HG03045 (cell line): ENCODE data around the gene S100A16.

ENCODE experiments used
- ATAC-seq: cut with Tn5 transposase; IDR thresholded peaks from one replicate; pipeline ENCODE4 v1.9.1; 2021; ENCODE audit warnings: mild to moderate bottlenecking, moderate library complexity; ENCODE audit not compliant: unreplicated experiment

S100A16 gene

DNA sequence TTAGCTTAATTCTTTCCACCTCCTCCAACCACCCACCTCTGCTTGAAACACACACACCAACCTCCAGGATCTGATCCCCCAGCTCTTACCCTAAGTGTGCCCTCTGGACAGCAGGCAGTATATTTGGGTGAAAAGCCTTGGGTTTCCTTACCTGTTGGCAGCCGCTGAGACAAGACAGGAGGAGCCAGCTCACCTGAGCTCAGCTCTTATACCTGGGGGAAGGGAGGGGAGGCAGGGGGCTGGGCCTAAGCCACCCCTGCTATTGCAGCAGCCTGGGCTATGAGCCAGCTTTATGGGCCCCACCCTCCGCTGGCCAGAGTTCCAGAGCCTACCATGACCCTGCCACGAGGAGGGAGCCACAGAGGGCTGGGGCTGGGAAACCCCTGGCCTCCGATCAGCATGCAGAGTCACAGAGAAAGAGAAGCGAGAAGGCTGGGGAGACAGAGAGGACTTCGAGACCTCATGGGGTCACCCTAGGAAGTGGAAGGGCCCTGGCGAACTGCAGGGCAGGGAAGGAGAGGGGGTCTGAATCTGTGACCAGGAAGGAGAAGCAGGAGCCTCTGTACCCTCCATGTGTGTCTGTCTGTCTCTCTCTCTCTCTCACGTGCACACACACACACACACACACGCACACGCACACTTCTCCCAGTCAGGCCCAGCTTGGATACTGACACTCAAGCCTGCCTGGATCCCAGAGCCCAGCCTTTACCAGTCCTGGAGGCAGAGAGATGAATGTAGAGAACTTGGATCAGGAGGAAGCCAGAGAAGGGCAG, 3.4 kb upstream of the S100A16 start, which contains the start of gene S100A14:
Gene S100A14 (minus strand): TSS at position 182 of the 773 bp plus-strand sequence. CDS start 467 bp downstream, outside the sequence.
- no peak for ATAC-seq

DNA sequence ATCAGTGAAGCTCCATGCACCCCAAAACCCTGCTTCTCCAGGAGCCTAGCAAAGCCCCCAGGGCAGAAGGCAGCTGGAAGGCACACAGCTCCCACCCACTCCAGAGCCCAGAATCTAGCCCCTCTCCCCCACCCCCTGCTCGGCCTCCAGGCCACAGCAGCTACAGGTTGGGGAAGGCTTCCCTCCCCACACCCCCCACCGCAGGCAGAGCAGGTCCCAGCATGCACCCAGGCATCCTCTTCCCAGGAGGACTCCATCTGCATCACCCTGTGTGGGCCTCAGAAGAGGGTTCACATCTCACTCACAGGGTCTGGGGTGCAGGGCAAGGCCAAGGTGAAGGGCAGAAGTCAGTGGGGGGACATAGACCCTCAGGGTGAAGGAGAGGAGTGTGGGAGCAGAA, 2.5 kb upstream of the S100A16 start:
- ATAC-seq, result no peak

DNA sequence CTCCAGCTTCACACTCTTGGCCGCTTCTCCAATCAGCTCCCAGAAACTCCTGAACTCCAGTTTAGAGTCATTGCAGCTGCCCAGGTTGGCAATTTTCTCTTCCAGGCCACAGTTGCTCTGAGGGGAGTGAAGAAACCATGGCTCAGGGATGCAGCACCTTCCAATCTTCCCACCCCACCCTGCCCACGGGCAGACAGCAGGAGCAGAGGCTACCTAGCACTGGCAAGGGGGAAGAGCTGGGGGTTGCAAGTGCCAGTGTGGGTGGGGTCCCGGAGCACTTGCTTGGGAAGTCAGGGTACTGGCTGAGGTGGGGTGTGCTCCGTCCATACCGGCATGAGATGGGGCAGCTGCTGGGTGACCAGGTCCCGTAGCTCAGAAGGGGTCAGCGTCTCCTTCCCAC, 2.0 kb upstream of the S100A16 start:
- no peak for ATAC-seq

DNA sequence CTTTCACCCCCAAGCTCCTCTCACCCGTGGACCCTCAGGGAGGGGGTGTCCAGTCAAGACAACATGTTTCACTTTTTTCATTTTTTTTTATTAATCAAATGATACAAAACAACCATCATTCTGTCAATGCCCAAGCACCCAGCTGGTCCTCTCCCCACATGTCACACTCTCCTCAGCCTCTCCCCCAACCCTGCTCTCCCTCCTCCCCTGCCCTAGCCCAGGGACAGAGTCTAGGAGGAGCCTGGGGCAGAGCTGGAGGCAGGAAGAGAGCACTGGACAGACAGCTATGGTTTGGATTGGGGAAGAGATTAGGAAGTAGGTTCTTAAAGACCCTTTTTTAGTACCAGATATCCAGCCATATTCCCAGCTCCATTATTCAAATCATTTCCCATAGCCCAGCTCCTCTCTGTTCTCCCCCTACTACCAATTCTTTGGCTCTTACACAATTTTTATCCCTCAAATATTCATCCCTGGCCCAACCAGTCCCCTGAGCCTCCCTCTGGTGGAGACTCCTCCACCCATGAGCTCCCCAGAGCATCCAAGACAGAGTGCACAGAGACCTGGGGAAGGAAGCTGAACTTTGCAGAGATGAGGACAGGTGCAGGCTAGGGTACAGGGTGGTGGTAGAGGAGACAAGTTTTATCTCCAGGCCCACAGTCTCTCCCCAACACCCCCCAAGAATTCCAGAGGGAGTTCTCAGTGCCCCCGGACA, 1.4 kb upstream of the S100A16 start:
- no peak for ATAC-seq

DNA sequence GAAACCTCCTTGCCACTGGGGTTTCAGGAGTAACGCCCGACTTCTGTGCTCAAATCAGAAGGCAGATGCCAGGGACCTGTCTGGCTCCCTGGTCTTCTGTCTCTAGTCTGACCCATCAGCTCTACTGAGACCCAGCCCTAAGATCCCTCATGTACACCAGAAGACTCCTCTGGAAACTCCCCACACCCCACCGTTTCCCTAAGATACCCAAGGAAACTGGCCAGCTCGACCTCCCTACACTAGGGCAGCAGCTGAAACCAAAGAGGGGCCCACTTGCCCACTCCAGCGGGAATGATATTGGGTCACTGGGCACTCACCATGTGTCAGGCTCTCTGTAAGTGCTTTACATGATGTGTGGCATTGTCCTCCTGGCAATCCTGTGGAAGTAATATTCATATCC, 469 bp upstream of the S100A16 start:
- ATAC-seq, result no peak

DNA sequence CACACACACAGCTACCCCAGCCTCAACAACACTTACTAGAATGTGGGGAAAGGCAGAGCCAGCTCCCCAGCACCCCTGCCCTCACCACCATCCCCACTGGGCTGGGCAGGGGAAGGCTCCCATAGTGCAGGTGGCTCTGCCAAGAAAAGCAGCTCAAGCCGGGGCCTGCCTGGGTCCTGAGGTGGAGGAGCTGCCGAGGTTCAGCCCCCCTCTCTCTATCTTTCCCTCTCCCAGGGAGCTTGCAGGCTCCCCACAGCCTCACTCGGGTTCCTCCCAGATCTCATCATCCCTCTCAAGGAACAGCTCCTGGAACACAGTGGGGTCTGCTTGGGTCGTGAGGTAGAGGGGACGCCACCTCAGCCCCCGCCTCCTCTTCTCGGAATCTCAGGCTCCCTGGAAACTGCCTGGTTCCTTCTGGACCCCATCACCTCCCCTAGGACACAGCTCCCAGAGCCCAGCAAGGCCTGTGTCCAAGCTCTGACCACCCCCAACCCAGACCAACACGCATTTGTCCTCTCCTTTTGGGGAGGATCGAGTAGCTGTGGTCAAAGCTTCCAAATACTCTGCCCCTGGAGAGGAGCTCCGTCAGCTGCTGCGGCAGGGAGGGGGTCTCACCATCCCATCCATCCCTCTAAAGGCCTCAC, 704 bp downstream of the S100A16 start:
- no peak for ATAC-seq

DNA sequence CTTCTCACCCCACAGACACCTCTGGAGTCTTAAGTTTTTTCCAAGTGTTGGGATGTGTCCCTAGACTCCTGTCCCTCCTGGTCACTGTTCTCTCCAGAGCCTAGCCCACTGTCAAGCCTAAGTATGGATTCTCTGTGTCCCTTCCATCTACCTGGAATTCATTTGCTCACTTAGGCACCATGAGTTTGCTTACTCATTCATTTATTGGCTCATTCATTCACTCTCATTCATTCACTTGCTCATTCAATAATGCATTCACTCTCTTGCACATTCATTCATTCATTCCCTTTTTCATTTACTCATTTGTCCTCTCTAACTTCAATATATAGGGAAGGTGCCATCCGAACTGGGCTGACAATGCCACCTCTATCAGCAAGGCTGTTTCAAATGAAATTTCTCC, 1.6 kb downstream of the S100A16 start:
- no peak for ATAC-seq

DNA sequence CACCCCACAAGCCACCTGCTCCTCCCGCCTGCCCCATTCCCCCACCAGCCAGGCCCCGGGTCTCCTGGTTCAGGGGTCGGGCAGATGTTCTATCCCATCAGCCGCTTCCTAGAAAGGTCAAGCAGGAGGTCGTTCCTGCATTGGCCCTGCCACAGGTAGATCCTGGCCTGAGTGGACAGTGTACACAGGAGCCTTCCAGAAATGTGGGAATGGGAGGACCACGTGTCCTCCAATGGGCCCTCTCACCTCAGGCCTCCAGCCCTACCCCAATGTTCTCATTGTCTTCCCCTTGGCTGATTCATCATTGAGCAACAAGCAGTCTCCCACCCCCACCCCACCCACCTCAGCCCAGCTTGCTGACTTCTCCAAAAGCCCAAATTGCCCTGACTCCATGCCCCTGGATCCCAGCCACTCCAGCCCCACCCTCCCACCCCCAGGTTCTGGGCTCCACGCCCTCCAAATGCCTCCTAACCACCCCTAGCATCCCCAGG, 2.1 kb downstream of the S100A16 start:
- no peak for ATAC-seq

DNA sequence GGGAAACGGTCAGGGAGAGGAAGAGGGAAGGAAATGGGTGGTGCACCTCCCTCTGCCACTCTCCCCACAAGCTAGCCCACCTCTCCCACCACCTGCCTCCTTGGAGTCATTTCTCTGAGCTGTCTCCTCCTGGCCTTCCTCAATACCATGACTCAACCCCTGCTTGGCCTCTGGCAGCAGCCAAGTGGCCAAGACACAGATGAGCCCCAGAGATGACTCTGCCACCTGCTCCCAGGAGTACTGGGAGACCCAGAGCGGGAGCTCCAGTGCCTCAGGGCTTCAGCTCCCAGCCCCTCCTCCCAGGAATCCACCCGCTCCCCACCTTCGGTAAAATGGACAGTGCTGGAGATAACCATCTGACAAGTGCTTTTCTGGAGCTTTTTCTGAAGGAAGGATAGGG, 2.6 kb downstream of the S100A16 start:
- ATAC-seq, result no peak

DNA sequence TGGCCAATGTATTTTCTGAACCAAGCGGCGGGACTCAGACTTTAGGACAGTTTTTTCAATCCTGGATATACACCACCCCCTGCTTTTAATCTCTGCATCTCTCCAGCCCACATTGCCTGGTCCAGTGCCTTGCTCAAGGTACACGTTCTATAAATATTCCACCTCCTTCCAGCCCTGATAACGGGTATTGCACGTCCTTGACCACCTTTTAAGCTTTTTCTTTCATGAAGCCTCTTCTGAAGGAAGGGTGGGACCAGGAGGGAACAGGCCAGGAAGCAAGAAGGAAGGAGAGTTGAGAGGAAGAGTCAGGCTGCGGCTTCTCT, 3.4 kb downstream of the S100A16 start:
- ATAC-seq, result no peak

DNA sequence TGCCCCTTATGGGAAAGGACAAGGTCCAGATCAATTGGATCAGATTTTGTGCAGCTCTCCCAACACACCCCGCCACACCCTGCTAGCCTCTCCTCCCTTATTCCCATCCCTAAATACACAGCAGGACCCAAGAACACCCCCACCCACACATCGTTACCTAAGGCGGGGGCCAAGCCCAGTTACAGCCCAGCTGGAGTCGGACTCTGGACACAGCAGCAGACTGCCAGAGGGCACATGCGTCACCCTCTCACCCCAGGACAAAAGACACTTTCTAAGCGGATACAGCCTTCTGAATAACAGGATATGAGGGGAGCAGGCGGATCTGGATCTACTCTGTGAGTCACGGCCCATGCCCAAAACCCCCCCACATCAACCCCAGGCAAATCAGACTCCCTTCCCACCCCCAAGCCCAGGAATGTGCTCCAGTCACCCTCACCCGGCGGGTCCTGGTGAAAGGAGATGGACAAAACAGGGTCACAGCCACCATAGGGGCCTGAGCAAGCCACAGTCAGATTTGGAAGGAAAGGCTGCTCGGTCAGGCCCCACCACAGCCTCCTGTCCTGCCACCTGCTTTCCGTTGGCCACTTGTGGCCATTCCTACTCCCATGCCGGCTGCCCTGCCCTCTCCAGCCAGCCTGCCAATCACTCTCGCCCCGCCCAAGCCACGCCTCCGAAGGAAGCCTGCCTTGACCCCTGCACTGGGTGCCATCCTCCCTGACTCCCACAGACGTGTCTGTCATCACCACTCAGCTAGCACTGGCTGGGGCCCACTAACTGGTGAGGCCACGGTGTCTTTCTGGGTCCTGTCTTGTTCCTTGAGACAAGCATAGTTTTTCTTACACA, 4.0 kb downstream of the S100A16 start:
- no peak for ATAC-seq

DNA sequence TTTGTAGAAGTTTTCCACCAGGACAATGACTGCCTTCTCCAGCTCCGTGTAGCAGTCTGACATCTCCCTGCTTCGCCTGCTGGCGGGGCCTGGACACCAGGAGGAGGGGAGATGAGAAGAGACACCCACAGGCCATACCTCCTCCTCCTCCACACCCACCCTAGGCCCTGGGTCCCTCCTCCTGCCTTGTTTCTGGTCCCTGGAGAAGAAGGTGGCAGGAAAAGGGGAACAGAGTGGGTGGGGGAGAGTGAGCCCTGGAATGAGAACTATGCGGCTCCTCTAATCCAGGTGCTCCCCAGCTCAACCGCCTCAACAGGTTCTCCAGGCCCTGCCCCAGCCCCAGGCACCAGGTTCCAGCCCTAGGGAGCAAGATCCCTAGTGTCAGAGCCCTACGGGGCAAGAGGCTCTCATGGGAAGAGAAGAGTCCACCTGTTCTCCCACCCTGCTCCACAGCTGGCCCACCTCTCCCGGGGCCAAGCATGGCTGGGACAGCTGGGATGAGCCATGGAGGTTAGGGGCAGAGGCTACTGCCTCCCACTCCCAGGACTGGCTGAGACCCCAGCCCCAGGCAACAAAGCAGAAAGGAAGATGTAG, 4.8 kb downstream of the S100A16 start:
- no peak for ATAC-seq

DNA sequence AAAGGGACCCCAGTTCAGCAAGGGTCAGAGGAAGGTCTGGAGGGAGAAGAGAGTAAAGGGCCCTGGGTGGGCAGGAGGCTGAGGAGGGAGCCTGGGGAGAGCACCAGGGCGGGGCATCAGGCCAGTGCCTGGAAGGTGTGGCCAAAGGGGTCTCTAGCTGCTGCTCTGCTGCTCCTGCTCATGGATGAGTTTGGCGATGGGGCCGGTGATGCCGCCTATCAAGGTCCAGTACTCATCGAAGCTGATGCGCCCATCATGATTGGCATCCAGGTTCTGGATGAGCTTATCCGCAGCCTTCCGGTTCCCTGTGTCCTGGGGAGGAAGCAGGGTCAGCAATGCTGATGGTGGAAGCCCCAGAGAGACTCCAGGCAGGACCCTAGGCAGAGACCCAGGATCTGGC, 5.6 kb downstream of the S100A16 start:
- ATAC-seq, result no peak

DNA sequence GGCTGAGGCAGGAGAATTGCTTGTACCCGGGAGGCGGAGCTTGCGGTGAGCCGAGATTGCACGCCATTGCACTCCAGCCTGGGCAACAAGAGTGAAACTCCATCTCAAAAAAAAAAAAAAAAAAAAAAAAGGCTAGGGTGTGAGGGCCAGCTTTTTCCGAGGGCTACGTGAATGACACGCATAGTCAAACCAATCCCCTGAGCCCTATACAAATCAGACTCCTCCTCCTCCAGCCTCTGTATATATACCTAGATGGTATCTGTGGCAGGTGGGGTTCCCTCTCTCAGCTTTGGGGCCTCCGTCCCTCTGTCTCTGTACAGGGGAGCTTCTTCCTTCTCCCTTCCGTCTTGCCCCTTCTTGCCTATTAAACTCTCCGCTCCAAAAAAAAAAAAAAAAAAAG, 6.7 kb downstream of the S100A16 start:
- no peak for ATAC-seq

DNA sequence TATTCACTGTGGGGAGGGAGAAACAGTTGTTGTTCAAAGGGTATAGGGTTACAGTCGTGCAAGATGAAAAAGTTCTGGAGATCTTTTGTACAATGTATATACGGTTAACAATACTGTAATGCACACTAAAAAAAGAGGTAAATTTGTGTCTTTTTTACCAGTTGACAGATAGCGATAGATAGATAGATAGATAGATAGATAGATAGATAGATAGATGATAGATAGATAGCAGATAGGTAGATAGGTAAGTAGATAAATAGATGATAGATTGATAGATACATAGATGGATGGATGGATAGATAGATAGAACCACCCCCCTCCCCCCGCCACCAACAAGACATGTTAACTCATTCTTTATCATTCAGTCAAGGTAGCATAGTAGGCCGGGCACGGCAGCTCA, 10.2 kb downstream of the S100A16 start:
- no peak for ATAC-seq

DNA sequence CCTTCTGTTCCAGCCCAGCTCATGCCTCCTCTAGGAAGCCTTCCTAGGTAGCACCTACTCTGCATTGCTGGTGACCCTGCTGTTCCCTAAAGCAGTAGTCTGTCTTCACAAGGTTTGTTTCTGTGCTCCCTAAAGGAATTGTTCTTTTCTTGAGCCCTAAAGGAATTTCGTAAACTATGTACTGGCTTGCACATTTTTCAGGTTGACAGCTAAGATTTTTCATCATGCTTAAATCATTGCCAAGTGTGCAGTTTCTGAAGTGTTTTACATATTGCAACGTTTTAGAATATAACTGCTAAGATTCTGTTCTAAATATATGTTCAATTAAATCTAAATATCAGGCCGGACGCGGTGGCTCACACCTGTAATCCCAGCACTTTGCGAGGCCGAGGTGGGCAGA, 13.1 kb downstream of the S100A16 start:
- ATAC-seq, result no peak

DNA sequence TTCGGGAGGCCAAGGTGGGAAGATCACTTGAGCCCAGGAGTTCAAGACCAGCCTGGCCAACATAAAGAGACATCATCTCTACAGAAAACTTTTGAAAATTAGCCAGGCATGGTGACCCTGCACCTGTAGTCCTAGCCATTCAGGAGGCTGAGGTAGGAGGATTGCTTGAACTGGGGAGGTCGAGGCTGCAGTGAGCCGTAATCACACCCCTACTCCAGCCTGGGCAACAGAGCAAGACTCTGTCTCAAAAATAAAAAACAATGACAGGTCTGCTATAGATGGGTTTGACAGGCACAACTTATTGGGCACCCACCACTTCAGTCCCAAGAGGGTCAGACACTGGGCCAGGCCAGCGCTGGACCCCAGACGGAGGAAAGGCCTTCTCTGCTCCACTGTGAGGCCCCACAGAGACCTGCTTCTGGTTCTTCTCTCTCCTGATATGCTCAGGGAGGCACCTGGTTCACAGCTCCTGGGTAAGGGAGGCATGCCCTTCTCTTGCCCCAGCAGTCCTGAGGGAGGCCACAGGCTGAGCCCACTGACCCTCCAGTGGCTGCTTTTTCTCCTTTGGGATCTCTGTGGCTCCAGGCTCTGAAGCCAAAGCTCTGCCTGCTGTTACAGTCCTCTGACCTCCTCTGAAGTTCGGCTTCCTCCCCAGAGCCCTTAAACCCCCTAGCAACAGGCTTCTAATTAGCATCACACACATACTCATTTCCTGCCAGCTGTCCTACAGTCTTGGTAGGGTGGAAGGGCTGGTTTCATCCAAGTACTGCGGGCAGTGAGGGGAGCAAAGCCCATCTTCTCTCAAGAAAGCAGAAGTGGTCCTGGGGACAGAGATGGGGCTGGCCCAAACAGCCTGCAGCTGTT, 14.4 kb downstream of the S100A16 start:
- peak; percentile 95 for ATAC-seq

DNA sequence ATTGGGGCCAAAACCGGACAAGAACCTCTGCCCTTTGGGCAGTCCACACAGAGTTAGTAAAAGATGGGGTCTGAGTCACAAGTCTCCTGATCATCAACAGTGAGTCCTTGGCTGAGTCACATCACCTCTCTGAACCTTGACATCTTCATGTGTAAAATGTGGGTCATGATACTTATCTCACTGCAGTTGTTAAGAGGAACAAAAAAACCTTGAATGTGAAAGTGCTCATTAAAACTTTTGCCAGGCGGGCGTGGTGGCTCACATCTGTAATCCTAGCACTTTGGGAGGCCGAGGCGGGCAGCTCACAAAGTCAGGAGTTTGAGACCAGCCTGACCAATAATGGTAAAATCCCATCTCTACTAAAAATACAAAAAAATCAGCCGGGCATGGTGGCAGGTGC, 15.7 kb downstream of the S100A16 start:
- ATAC-seq, result no peak

DNA sequence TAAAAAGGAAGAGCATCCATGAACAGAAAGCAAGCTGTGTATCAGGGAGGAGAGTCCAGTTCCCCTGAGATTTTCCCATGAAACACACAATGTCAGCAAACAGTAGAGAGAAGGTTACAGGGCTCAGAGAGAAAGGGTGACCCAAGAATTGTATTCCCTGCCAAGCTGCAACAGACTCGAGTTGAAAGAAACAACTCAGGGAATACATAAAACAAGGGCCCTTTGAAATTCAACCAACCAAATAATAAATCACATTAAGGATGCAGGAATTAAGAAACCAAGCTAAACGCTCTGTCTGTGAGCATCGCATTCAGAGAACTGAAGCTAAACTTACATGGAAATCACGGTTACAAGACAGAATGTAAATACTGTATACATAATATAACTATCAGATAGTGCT, 20.2 kb downstream of the S100A16 start:
- ATAC-seq, result no peak

DNA sequence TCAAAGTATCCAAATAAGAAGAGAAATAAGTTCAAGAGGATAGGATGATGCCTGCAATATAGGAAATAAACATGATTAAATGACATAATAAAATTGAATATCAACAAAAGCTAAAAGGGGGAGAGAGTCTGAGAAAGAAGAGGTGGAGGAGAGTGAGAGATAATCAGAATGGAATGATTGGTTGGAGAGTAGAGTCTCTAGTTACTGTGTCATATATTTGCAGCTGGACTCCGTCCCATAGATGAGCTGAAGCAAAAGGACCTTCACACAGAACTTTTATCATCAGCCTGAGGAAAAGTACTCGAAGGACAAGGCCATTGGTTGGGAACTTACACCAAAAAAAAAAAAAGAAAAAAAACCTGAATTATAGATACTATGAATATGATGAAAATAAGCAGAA, 24.5 kb downstream of the S100A16 start:
- no peak for ATAC-seq
